ENCODE results near the gene CDK5R1.

DNA sequence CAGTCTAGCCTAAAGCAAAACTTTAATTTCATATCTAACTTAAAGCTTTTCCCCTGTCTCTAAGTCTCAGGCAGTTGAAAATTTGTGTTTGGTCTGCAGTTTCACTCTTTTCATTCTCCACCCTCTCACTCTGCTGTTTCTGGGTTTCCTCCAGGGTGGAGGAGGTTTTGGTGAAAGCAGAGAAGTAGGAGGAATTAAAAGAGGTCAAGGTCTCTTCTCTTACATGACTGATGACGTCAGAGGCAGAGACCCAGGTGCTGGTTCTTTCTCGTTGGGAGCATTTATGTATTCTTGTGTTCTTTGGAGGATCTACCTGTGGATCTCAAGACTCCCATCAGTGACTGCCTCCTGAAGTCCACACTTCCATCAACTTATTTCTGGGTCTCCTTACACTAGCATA lies 44.9 kb upstream of the CDK5R1 start:
- TF ChIP-seq CTCF (conservative IDR thresholded peaks at IDR 0.05): no peak
- TF ChIP-seq ZFX (IDR thresholded peaks at IDR 0.05): no peak
